HepG2 (cell line): ENCODE measurements around the gene KIAA0232. TPM values are rescaled to one million over a fixed set of nuclear protein-coding genes. Genes with fewer than 3 reads are reported as not detected.

Source experiments
- ASH2L ChIP-seq: fragments of 300-600, 200-600 bp; sonication (generic); IDR thresholded peaks from 2 replicates; pipeline ENCODE4 v1.7.0; 2017; ENCODE audit warnings: low read depth, mild to moderate bottlenecking, moderate library complexity, mixed read lengths, low read length; ENCODE audit not compliant: insufficient read length
- GFI1 ChIP-seq: sonication (generic); formaldehyde crosslinking; IDR thresholded peaks from 2 replicates; pipeline ENCODE4 v1.5.0; 2020; ENCODE audit warnings: missing genetic modification reagents, mild to moderate bottlenecking, borderline replicate concordance
- KDM6A ChIP-seq: IDR thresholded peaks from 2 replicates; pipeline ENCODE4 v1.6.1; 2016; ENCODE audit warnings: low read depth
- NFE2L1 ChIP-seq: sonication (generic); formaldehyde crosslinking; IDR thresholded peaks from 2 replicates; pipeline ENCODE4 v1.4.0; 2020; ENCODE audit warnings: missing genetic modification reagents, mild to moderate bottlenecking, borderline replicate concordance
- PAF1 ChIP-seq: IDR thresholded peaks from 2 replicates; pipeline ENCODE4 v1.6.1; 2016; ENCODE audit warnings: missing genetic modification reagents, missing compliant biosample characterization
- SETDB1 ChIP-seq: sonication (generic); formaldehyde crosslinking; IDR thresholded peaks from 2 replicates; pipeline ENCODE4 v1.5.1; 2020; ENCODE audit warnings: missing genetic modification reagents, mild to moderate bottlenecking, borderline replicate concordance
- SIX1 ChIP-seq: sonication (generic); formaldehyde crosslinking; IDR thresholded peaks from 2 replicates; pipeline ENCODE4 v1.4.0; 2020; ENCODE audit warnings: missing genetic modification reagents, borderline replicate concordance
- SKI ChIP-seq: fragments of 450-650 bp; IDR thresholded peaks from one replicate; pipeline ENCODE4 v1.6.1; 2018; ENCODE audit warnings: mild to moderate bottlenecking; ENCODE audit not compliant: partially characterized antibody
- SP4 ChIP-seq: sonication (generic); formaldehyde crosslinking; IDR thresholded peaks from 2 replicates; pipeline ENCODE4 v1.8.1; 2023; ENCODE audit warnings: mild to moderate bottlenecking, missing genetic modification reagents
- SPEN ChIP-seq: sonication (generic); formaldehyde crosslinking; IDR thresholded peaks from 2 replicates; pipeline ENCODE4 v1.5.1; 2020; ENCODE audit warnings: low read depth, mild to moderate bottlenecking, missing genetic modification reagents
- TAF1 ChIP-seq: sonication (generic); formaldehyde crosslinking; IDR thresholded peaks from 2 replicates; pipeline ENCODE4 v1.4.0; 2020; ENCODE audit warnings: missing genetic modification reagents
- TRIM24 ChIP-seq: sonication (generic); formaldehyde crosslinking; IDR thresholded peaks from 2 replicates; pipeline ENCODE4 v1.8.0; 2022; ENCODE audit warnings: mild to moderate bottlenecking, missing genetic modification reagents
- ZNF251 ChIP-seq: sonication (generic); formaldehyde crosslinking; IDR thresholded peaks from 2 replicates; pipeline ENCODE4 v1.9.0; 2021; ENCODE audit warnings: mild to moderate bottlenecking, missing genetic modification reagents
- ZNF326 ChIP-seq: sonication (generic); formaldehyde crosslinking; IDR thresholded peaks from 2 replicates; pipeline ENCODE4 v1.4.0; 2020; ENCODE audit warnings: missing genetic modification reagents, borderline replicate concordance
- ZNF441 ChIP-seq: sonication (generic); formaldehyde crosslinking; IDR thresholded peaks from 2 replicates; pipeline ENCODE4 v1.7.0; 2021; ENCODE audit warnings: missing genetic modification reagents, borderline replicate concordance
- ZNF496 ChIP-seq: sonication (generic); formaldehyde crosslinking; IDR thresholded peaks from 2 replicates; pipeline ENCODE4 v1.8.1; 2023; ENCODE audit warnings: mild to moderate bottlenecking, moderate library complexity, missing genetic modification reagents; ENCODE audit not compliant: insufficient replicate concordance
- ZNF619 ChIP-seq: sonication (generic); formaldehyde crosslinking; IDR thresholded peaks from 2 replicates; pipeline ENCODE4 v1.4.0; 2020; ENCODE audit warnings: mild to moderate bottlenecking, missing genetic modification reagents
- ZNF644 ChIP-seq: IDR thresholded peaks from 2 replicates; pipeline ENCODE4 v1.6.1; 2016; ENCODE audit warnings: low read depth
- ZNF772 ChIP-seq: sonication (generic); formaldehyde crosslinking; IDR thresholded peaks from 2 replicates; pipeline ENCODE4 v1.5.0; 2020; ENCODE audit warnings: mild to moderate bottlenecking, missing genetic modification reagents
- polyA plus RNA-seq, 8 experiments: library from polyadenylated mRNA; depleted of rRNA in 3 of 8; stranded (reverse) in 7 of 8; unstranded in 1 of 8; fragments of >200 nt; fragmentation: Illumina TruSeq in 4 of 8; extraction: Trizol in 4 of 8; gene quantifications; 2 replicates each; pipeline versions ENCODE4 v1.2.1 to v1.2.3, GENCODE V29; 2011 to 2016; ENCODE audit warnings: low read depth in 4 of 8, missing spikeins in 1 of 8, mixed read lengths in 1 of 8; ENCODE audit not compliant: insufficient read depth in 1 of 8
- total RNA-seq, 5 experiments: library from RNA; depleted of rRNA; stranded (reverse); fragments of >200 nt; fragmentation: Illumina TruSeq; extraction: Trizol; gene quantifications; 2 replicates each; pipeline ENCODE4 v1.2.3, GENCODE V29; 2016; ENCODE audit warnings: low read depth in 1 of 5
- TF ChIP-seq, protein P1 (sequence below): sonication (generic); formaldehyde crosslinking; IDR thresholded peaks from 2 replicates; pipeline ENCODE4 v1.4.0; 2020; ENCODE audit warnings: missing genetic modification reagents
- TF ChIP-seq, protein P2 (sequence below): IDR thresholded peaks from 2 replicates; pipeline ENCODE4 v1.6.1; 2016; ENCODE audit warnings: mild to moderate bottlenecking
- TF ChIP-seq, protein P3 (sequence below): IDR thresholded peaks from 2 replicates; pipeline ENCODE4 v1.6.1; 2016; ENCODE audit warnings: mild to moderate bottlenecking, missing biosample characterization, missing genetic modification reagents
- TF ChIP-seq, protein P4 (sequence below): sonication (generic); formaldehyde crosslinking; IDR thresholded peaks from 2 replicates; pipeline ENCODE4 v1.8.0; 2022; ENCODE audit warnings: mild to moderate bottlenecking, missing genetic modification reagents, borderline replicate concordance
- TF ChIP-seq, protein P5 (sequence below): sonication (generic); formaldehyde crosslinking; IDR thresholded peaks from 2 replicates; pipeline ENCODE4 v1.5.0; 2020; ENCODE audit warnings: missing genetic modification reagents

The KIAA0232 gene
- total and polyA plus RNA-seq, 2 of the 13 experiments (the other 11 are each of a cell fraction or from before 2014, with no cell fraction given), result 7.8 to 17.1 TPM

DNA sequence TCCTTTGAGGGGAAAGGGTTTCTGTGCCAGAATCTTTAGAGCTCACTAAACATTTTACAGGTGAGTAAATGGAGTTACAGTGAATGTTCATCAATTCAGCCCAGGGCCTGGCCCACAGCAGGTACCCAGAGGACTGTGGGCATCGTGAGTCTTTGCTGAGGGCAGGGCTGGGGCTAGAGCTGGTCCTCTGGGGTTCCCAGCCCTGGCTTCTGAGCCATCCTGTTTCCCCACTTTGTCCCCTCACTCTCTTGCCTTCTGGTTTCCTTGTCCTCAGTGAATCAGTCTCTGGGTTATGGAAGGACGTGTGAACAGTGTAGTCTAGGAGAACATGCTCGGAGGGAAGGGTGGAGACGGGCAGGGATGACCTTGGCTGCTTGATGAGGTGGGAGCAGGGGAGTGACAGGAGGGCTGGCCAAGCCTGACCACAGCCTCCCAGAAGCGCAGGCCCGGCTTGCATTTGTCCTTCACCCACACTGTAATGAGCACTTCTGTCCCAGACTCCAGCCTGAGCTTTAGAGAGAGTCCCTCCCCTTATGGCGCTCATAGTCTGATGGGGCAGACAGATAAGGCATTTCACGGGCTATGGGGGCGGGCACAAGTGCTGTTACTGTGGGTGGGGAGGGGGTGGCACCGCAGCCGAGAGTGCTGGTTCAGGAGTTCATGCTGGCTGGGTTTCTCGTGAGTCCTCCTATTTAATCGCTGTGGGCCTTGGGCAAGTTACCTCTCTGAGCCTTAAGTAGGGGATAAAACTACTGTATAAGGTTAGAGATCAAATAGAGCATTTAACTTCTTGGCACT is 144.4 kb downstream of the KIAA0232 start (continued):
- TF ChIP-seq GFI1 (CRISPR knock-in tag) (peak; percentile 76), TAF1 (peak; percentile 37; the same call in 1 of the 2 replicates), ZNF644 (no peak), ZNF619 (CRISPR knock-in tag) (no peak), ZNF251 (no peak), SKI (peak; percentile 79), ZNF772 (CRISPR knock-in tag) (no peak), TRIM24 (CRISPR knock-in tag) (no peak), SP4 (CRISPR knock-in tag) (peak; percentile 74), ZNF326 (CRISPR knock-in tag) (no peak), NFE2L1 (CRISPR knock-in tag) (no peak), SPEN (CRISPR knock-in tag) (peak; percentile 67; the same call in 1 of the 2 replicates), PAF1 (CRISPR knock-in tag) (no peak), SIX1 (no peak), ZNF441 (CRISPR knock-in tag) (no peak), ZNF496 (no peak), ASH2L (peak; percentile 24), KDM6A (no peak), SETDB1 (CRISPR knock-in tag) (no peak)
- TF ChIP-seq, protein P1, sequence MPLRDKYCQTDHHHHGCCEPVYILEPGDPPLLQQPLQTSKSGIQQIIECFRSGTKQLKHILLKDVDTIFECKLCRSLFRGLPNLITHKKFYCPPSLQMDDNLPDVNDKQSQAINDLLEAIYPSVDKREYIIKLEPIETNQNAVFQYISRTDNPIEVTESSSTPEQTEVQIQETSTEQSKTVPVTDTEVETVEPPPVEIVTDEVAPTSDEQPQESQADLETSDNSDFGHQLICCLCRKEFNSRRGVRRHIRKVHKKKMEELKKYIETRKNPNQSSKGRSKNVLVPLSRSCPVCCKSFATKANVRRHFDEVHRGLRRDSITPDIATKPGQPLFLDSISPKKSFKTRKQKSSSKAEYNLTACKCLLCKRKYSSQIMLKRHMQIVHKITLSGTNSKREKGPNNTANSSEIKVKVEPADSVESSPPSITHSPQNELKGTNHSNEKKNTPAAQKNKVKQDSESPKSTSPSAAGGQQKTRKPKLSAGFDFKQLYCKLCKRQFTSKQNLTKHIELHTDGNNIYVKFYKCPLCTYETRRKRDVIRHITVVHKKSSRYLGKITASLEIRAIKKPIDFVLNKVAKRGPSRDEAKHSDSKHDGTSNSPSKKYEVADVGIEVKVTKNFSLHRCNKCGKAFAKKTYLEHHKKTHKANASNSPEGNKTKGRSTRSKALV (CRISPR knock-in tag), result no peak
- TF ChIP-seq, protein P2, sequence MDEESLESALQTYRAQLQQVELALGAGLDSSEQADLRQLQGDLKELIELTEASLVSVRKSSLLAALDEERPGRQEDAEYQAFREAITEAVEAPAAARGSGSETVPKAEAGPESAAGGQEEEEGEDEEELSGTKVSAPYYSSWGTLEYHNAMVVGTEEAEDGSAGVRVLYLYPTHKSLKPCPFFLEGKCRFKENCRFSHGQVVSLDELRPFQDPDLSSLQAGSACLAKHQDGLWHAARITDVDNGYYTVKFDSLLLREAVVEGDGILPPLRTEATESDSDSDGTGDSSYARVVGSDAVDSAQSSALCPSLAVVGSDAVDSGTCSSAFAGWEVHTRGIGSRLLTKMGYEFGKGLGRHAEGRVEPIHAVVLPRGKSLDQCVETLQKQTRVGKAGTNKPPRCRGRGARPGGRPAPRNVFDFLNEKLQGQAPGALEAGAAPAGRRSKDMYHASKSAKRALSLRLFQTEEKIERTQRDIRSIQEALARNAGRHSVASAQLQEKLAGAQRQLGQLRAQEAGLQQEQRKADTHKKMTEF (CRISPR knock-in tag), result peak; percentile 53; the same call in 1 of the 2 replicates
- TF ChIP-seq, protein P3, sequence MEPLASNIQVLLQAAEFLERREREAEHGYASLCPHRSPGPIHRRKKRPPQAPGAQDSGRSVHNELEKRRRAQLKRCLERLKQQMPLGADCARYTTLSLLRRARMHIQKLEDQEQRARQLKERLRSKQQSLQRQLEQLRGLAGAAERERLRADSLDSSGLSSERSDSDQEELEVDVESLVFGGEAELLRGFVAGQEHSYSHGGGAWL, result 0 out of 2 replicates have a peak, but pooled peaks have one; percentile 33
- TF ChIP-seq, protein P4, sequence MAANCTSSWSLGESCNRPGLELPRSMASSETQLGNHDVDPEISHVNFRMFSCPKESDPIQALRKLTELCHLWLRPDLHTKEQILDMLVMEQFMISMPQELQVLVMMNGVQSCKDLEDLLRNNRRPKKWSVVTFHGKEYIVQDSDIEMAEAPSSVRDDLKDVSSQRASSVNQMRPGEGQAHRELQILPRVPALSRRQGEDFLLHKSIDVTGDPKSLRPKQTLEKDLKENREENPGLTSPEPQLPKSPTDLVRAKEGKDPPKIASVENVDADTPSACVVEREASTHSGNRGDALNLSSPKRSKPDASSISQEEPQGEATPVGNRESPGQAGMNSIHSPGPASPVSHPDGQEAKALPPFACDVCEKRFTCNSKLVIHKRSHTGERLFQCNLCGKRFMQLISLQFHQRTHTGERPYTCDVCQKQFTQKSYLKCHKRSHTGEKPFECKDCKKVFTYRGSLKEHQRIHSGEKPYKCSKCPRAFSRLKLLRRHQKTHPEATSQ (CRISPR knock-in tag), result peak; percentile 55; the same call in 1 of the 2 replicates
- TF ChIP-seq, protein P5, sequence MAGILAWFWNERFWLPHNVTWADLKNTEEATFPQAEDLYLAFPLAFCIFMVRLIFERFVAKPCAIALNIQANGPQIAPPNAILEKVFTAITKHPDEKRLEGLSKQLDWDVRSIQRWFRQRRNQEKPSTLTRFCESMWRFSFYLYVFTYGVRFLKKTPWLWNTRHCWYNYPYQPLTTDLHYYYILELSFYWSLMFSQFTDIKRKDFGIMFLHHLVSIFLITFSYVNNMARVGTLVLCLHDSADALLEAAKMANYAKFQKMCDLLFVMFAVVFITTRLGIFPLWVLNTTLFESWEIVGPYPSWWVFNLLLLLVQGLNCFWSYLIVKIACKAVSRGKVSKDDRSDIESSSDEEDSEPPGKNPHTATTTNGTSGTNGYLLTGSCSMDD (CRISPR knock-in tag), result no peak
